Stimulated activated CD8-positive, alpha-beta memory T cell treated with anti-CD3 and anti-CD28 coated beads, Interleukin-7, amount 100 ng/mL, for 1 hour (primary cell): ENCODE data around the gene PTBP1.
"Not testable (repeated sequence)": the region's sequence is repeated elsewhere in the genome, so short reads cannot be mapped to it uniquely, and the experiment has no call there.

Experiments used
- DNase-seq, 2 donors: peaks; one replicate each; pipeline ENCODE4 v3.0.0-alpha.2; 2020; ENCODE audit warnings: low read depth in 2 of 2

PTBP1 gene

DNA sequence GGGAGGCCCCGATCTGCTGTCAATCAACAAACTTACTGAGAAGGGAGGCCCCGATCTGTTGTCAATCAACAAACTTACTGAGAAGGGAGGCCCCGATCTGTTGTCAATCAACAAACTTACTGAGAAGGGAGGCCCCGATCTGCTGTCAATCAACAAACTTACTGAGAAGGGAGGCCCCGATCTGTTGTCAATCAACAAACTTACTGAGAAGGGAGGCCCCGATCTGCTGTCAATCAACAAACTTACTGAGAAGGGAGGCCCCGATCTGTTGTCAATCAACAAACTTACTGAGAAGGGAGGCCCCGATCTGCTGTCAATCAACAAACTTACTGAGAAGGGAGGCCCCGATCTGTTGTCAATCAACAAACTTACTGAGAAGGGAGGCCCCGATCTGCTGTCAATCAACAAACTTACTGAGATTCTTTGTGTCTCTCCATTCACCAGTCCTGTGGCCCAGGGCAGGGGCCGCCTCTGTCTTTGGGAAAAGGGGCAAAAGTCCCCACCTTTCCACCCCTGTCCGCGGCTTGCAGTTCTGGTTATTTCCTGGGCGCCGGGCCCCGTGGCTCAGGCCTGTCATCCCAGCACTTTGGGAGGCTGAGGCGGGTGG lies 56.5 kb downstream of the PTBP1 start:
- not testable (repeated sequence) for DNase-seq

GRCh38 chr19:854549-854948 lies 57.3 kb downstream of the PTBP1 start:
- no peak for DNase-seq

DNA sequence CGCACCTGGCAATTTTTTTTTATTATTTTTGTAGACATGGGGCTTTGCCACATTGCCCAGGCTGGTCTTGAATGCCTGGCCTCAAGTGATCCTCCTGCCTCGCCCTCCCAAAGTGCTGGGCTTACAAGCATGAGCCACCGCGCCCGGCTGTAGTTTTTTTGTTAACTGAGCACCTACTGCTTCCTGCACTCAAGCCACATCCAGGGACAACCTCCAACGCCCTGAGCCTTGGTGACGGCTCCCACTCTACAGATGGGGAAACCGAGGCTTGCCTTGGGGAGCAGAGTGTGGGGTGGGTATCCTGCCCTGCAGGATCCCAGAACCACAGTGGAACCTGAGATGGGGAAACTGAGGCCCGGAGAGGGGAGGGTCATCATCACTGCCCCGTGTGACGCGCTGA lies 57.9 kb downstream of the PTBP1 start:
- DNase-seq, result no peak

GRCh38 chr19:855566-856120 lies 58.4 kb downstream of the PTBP1 start:
- DNase-seq, result no peak

GRCh38 chr19:858284-858683 lies 61.0 kb downstream of the PTBP1 start:
- DNase-seq, result no peak

- DNase-seq, result no peak
These were observed 61.9 kb downstream of the PTBP1 start, which contains the start of gene CFD for GRCh38 chr19:858868-859843. TSS of gene CFD (plus strand) at chr19:859664. CDS start at chr19:859690, 26 bp downstream.

- no peak for DNase-seq
These were observed 64.0 kb downstream of the PTBP1 start for GRCh38 chr19:861141-861755.
